Activated CD8-positive, alpha-beta memory T cell treated with anti-CD3 and anti-CD28 coated beads, Interleukin-2, amount 50 U/mL, for 4 hours (primary cell): ENCODE data around the gene PLXNA4.

Experiments
- DNase-seq: peaks from one replicate; pipeline ENCODE4 v3.0.0-alpha.2; 2020

The PLXNA4 gene

DNA sequence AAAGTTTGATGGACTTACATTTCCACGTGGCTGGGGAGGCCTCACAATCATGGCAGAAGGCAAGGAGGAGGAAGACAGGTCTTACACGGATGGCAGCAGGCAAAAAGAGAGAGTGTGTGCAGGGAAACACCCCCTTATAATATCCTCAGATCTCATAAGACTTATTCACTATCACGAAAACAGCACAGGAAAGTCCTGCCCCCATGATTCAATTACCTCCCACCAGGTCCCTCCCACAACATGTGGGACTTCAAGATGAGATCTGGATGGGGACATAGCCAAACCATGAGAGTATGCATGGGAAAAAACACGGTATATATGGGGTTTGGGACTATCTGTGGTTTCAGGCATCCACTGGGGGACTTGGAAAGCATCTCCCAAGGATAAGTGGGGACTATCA lies 78.0 kb downstream of the PLXNA4 start:
- DNase-seq: no peak

GRCh38 chr7:132497098-132497497 lies 79.2 kb downstream of the PLXNA4 start:
- no peak for DNase-seq

- no peak for DNase-seq
Observed at GRCh38 chr7:132495936-132496335, 80.3 kb downstream of the PLXNA4 start.

GRCh38 chr7:132494474-132494873 lies 81.8 kb downstream of the PLXNA4 start:
- no peak for DNase-seq

DNA sequence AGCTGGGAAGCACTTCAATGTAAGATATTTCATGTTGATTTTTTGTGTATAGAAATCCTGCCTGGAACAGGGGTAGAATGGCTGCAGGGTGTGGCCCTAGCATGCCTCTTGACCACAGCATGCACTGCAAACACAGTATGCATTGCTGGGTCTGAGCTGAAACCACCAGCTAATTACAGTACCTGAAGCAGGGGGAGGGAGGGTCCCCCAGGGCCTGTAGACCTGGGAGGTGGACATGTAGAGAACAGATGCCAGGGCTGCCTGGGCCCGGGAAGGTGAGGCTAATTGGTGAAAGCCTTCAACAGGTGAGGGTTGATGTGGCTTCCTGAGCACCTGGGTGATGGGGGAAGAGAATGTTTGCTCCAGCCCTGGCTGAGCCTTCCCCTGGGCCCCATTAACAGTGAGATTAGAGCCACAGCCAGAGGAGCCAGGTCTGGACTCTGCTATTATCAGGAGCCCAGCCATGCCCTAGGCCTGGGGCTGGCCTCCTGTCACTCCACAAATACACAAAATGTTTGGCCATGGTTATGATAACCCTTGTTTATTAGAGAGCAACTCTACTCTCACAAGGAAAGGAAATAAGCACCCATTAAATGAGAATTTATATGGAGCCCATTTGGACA lies 83.3 kb downstream of the PLXNA4 start:
- DNase-seq: no peak

DNA sequence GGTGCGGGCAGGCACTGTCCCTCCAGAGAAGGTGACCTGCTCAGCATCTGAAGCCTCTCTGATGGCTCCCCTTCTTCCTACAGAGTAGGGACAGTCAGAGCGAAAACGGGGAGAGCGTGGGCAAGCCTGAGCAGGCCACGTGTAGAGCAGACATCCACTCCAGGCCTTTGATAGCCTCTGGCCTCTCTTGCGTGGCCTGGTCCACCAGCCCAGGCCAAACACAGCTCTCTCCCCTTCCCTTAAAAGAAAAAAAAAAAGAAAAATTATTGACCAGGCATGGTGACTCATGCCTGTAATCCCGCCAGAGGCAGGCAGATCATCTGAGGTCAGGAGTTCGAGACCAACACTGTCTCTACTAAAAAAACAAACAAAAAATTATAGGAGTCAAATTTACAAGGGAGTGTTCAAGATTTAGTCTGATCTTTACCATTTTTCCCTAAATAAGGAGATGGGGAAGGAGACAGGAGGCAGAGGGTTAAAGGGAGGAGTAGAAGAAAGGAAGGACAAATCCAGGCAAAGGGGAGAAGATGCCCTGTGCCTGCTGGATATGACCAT lies 84.8 kb downstream of the PLXNA4 start:
- DNase-seq: no peak

- no peak for DNase-seq
Observed at GRCh38 chr7:132490474-132490873, 85.8 kb downstream of the PLXNA4 start.

- DNase-seq: no peak
Observed at GRCh38 chr7:132489776-132490237, 86.5 kb downstream of the PLXNA4 start.

- no peak for DNase-seq
Observed at GRCh38 chr7:132488634-132489302, 87.5 kb downstream of the PLXNA4 start.

DNA sequence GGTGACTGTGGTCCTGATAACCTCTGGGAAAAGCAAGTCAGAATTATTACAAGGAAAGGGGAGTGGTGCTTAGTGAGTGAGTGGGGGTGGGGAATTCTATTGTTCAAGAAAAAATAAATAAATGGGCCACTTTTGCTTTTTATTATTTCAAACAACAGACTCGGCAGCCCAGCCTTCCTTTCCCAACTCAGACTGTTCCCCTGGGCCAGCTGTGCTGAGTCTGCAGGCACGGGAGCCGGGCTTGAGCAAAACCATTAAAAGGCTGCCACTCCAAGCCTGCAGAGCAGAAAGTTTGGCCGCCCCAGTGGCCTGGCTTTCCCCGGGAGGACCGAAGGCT lies 90.0 kb downstream of the PLXNA4 start:
- no peak for DNase-seq

DNA sequence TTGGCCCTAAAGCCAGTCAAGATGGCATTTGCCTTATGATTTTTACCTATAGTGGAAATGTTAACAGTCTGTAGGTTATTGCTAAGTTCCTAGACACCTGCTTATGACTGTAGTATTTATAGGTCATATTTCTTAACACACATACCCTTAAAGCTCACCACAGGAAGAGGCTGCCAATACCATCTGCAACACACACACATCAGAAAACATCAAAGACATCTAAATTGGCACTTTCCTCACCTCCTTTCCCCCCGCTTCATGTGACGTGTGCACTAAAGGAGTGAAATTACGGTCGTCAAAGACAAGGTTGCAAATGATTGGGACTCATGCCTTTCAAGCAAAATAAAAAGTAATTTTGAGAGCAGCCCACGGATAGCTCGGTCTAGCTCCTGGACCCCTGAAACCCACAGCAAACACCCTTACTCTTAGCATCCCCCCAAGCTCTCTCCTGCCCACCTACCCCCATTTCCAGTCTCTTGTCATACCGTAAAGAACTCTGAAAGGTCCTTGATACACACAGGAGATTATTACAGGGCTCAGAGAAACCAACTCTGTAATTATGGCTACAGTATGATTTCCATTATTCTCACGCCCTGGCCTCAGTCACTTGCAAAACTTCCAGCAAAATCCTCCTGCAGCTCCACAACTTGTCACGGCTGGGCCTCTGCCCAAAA lies 90.5 kb downstream of the PLXNA4 start:
- DNase-seq: peak; percentile 43

- DNase-seq: no peak
Observed at GRCh38 chr7:132485136-132485535, 91.1 kb downstream of the PLXNA4 start.

GRCh38 chr7:132482866-132483265 lies 93.4 kb downstream of the PLXNA4 start:
- DNase-seq: no peak

- DNase-seq: no peak
Observed at GRCh38 chr7:132480534-132480933, 95.7 kb downstream of the PLXNA4 start.

GRCh38 chr7:132476541-132476940 lies 99.7 kb downstream of the PLXNA4 start:
- DNase-seq: no peak

- no peak for DNase-seq
Observed at GRCh38 chr7:132475669-132476116, 100.6 kb downstream of the PLXNA4 start.

- no peak for DNase-seq
Observed at GRCh38 chr7:132475037-132475668, 101.1 kb downstream of the PLXNA4 start.

DNA sequence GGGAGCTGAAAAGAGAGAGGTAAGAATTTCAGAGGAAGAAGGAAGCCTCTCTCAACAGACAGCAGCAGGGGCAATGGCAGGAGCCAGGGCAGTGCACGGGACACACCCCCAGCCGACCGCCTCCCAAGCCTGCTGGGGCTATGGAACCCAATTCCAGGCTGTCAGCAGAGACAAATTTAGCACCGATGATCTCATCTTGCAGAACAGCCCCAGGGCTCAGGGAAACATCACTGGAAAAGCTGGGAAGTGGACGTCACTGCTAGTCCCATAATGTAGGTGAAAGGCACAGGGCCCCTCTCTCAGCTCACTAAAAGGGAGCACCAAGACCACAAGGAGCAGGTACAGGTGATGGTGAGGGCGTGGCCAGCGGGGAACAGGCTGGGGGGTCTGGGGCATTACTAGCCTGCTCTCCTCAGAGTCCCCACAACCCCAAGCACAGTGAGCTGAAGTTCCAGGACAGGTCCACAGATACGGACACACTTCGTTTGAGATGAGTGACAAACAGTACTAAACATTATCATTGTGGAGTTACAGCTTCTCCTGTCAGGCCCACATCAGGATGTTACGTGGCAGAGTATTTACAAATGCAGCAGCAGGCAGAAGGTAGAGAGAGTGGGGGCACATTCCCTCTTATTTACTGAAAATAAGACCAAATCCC lies 103.7 kb downstream of the PLXNA4 start:
- no peak for DNase-seq

- no peak for DNase-seq
Observed at GRCh38 chr7:132471515-132471914, 104.8 kb downstream of the PLXNA4 start.

GRCh38 chr7:132469681-132470080 lies 106.6 kb downstream of the PLXNA4 start:
- no peak for DNase-seq

DNA sequence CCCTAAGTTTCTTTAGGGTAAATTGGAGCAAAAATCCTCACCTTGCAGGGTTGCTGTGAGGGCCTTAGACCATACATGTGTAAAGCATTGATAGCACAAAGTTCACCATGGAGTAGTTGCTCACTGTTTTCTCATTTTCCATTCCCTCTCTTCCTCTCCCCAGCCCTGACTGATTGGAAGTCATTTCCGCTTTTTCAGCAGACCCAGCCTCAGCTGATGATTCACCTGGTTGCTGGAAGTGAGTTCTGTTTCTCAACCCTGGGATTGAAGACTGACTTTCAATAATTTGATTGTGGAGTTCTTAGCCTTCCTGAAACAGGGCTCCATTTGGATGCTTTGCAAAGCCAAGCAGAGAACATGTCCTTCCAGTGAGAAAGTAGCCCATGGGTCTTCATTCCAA lies 107.0 kb downstream of the PLXNA4 start:
- DNase-seq: no peak

DNA sequence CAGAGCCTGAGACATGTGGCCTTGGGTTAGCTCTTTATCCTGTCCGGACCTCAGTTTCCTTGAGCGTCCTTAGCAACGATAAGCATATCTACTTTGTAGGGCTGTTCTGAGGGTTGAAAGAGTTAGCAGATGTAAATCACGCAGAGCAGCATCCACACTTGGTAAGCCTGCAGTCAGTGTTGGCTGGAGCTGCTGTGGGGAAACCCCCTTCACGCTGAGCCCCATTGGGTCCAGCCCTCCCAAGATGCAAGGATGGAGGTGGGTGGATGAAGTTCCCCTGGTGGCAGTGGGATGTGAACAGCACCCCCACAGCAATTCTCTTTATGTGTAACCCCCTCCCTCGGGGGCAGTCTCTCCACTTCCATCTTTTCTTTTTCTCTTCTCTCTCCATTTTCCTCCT lies 109.9 kb downstream of the PLXNA4 start:
- no peak for DNase-seq

GRCh38 chr7:132465516-132465915 lies 110.8 kb downstream of the PLXNA4 start:
- no peak for DNase-seq
